ENCODE results near the gene SOX5. TPM values are rescaled to one million over a fixed set of nuclear protein-coding genes. Genes with fewer than 3 reads are reported as not detected.

Gene SOX5
- total RNA-seq, 8 experiments from 2014 or later = 2.3 to 23.5 (median 11.1) TPM

- no peaks in the 10 kb centered on the region for H3K4me1 ChIP-seq (replicated peaks in 1 of 2)
- WGBS, 10 experiments = 62 to 100% (median 92%) methylated on average over 1 to 2 of the region's 2 CpGs; no CpG with 5 or more reads in 1 of the 10 experiments
- ATAC-seq (replicated peaks in 6 of 8) = no peak
- H3K27ac ChIP-seq = no peak overlapping the region
- H3K4me3 ChIP-seq = no peak overlapping the region
- in situ Hi-C loops (cut with MboI; ENCODE audit: low pct_unique_long_range_greater_than_20kb in 2 of 9, low sequenced_read_pairs in 9 of 9, unreplicated experiment in 9 of 9) = no loop called here
These were observed 132.1 kb downstream of the SOX5 start for GRCh38 chr12:23817345-23817744.

GRCh38 chr12:23816394-23816851, 133.0 kb downstream of the SOX5 start:
- H3K4me3 ChIP-seq = no peak overlapping the region
- H3K4me1 ChIP-seq (replicated peaks in 1 of 2) = no peaks in the 10 kb centered on the region
- H3K27ac ChIP-seq = no peak overlapping the region
- no peak for ATAC-seq (replicated peaks in 6 of 8)
- in situ Hi-C loops (cut with MboI; ENCODE audit: low pct_unique_long_range_greater_than_20kb in 2 of 9, low sequenced_read_pairs in 9 of 9, unreplicated experiment in 9 of 9) = no loop called here
- 50 to 100% (median 90%) methylated on average over 1 to 3 of the region's 4 CpGs; no CpG with 5 or more reads in 4 of the 10 experiments for WGBS, 10 experiments

- WGBS, 10 experiments = 0 to 100% (median 92%) methylated on average over 1 to 3 of the region's 3 CpGs; no CpG with 5 or more reads in 2 of the 10 experiments
- Histone ChIP-seq H3K27ac (no peak overlapping the region), H3K4me1 (replicated peaks in 1 of 2) (no peaks in the 10 kb centered on the region), H3K4me3 (no peak overlapping the region)
- in situ Hi-C loops (cut with MboI; ENCODE audit: low pct_unique_long_range_greater_than_20kb in 2 of 9, low sequenced_read_pairs in 9 of 9, unreplicated experiment in 9 of 9) = no loop called here
- no peak for ATAC-seq (replicated peaks in 6 of 8)
These were observed 133.7 kb downstream of the SOX5 start for GRCh38 chr12:23815810-23816209.

GRCh38 chr12:23813206-23813605, 136.3 kb downstream of the SOX5 start:
- no peak for ATAC-seq (replicated peaks in 6 of 8)
- Histone ChIP-seq H3K4me3 (no peak overlapping the region), H3K27ac (no peak overlapping the region), H3K4me1 (replicated peaks in 1 of 2) (no peaks in the 10 kb centered on the region)
- 30 to 100% (median 89%) methylated on average over 1 to 3 of the region's 3 CpGs; no CpG with 5 or more reads in 1 of the 10 experiments for WGBS, 10 experiments
- in situ Hi-C loops (cut with MboI; ENCODE audit: low pct_unique_long_range_greater_than_20kb in 2 of 9, low sequenced_read_pairs in 9 of 9, unreplicated experiment in 9 of 9) = no loop called here

- in situ Hi-C loops (cut with MboI; ENCODE audit: low pct_unique_long_range_greater_than_20kb in 2 of 9, low sequenced_read_pairs in 9 of 9, unreplicated experiment in 9 of 9) = no loop called here
- H3K4me1 ChIP-seq (replicated peaks in 1 of 2) = no peaks in the 10 kb centered on the region
- no peak overlapping the region for H3K4me3 ChIP-seq
- no peak for ATAC-seq (replicated peaks in 6 of 8)
- 9 to 88% (median 71%) methylated on average over 1 to 3 of the region's 3 CpGs; no CpG with 5 or more reads in 2 of the 10 experiments for WGBS, 10 experiments
- H3K27ac ChIP-seq = no peak overlapping the region
These were observed 139.1 kb downstream of the SOX5 start for GRCh38 chr12:23810329-23810902.

GRCh38 chr12:23803540-23803939, 145.9 kb downstream of the SOX5 start:
- in situ Hi-C loops (cut with MboI; ENCODE audit: low pct_unique_long_range_greater_than_20kb in 2 of 9, low sequenced_read_pairs in 9 of 9, unreplicated experiment in 9 of 9) = no loop called here
- ATAC-seq (replicated peaks in 6 of 8) = peak in 3 of 8 experiments; percentile 6 to 53 (median 40)
- 50 to 82% (median 70%) methylated on average over 1 to 2 of the region's 2 CpGs; no CpG with 5 or more reads in 2 of the 10 experiments for WGBS, 10 experiments

GRCh38 chr12:23795494-23795893, 154.0 kb downstream of the SOX5 start:
- Histone ChIP-seq H3K4me3 (no peak overlapping the region), H3K27ac (no peak overlapping the region), H3K4me1 (replicated peaks in 1 of 2) (no peaks in the 10 kb centered on the region)
- peak in 1 of 8 experiments; percentile 78 for ATAC-seq (replicated peaks in 6 of 8)
- in situ Hi-C loops (cut with MboI; ENCODE audit: low pct_unique_long_range_greater_than_20kb in 2 of 9, low sequenced_read_pairs in 9 of 9, unreplicated experiment in 9 of 9) = no loop called here
- 0 to 100% (median 53%) methylated on average over 1 to 3 of the region's 3 CpGs; no CpG with 5 or more reads in 2 of the 10 experiments for WGBS, 10 experiments

More at GRCh38 chr12:23803540-23803939, 145.9 kb downstream of the SOX5 start:
- no peak overlapping the region for H3K27ac ChIP-seq
- H3K4me1 ChIP-seq (replicated peaks in 1 of 2) = peaks cover 0 to 4% of the 10 kb centered on the region in 2 donors
- no peak overlapping the region for H3K4me3 ChIP-seq

GRCh38 chr12:23781118-23781517, 168.4 kb downstream of the SOX5 start:
- Histone ChIP-seq H3K27ac (no peak overlapping the region), H3K4me3 (no peak overlapping the region), H3K4me1 (replicated peaks in 1 of 2) (no peaks in the 10 kb centered on the region)
- no peak for ATAC-seq (replicated peaks in 6 of 8)
- 17 to 100% (median 100%) methylated on average over 1 of the region's 1 CpG; no CpG with 5 or more reads in 3 of the 10 experiments for WGBS, 10 experiments
- in situ Hi-C loops (cut with MboI; ENCODE audit: low pct_unique_long_range_greater_than_20kb in 2 of 9, low sequenced_read_pairs in 9 of 9, unreplicated experiment in 9 of 9) = no loop called here

- H3K27ac ChIP-seq = no peak overlapping the region
- no peak overlapping the region for H3K4me3 ChIP-seq
- H3K4me1 ChIP-seq (replicated peaks in 1 of 2) = no peaks in the 10 kb centered on the region
- no peak for ATAC-seq (replicated peaks in 6 of 8)
- in situ Hi-C loops (cut with MboI; ENCODE audit: low pct_unique_long_range_greater_than_20kb in 2 of 9, low sequenced_read_pairs in 9 of 9, unreplicated experiment in 9 of 9) = no loop called here
- 25 to 100% (median 86%) methylated on average over 1 to 2 of the region's 2 CpGs; no CpG with 5 or more reads in 2 of the 10 experiments for WGBS, 10 experiments
These were observed 174.3 kb downstream of the SOX5 start for GRCh38 chr12:23775208-23775607.

GRCh38 chr12:23771240-23771949, 178.1 kb downstream of the SOX5 start:
- no peak for ATAC-seq (replicated peaks in 6 of 8)
- H3K27ac ChIP-seq = no peak overlapping the region
- in situ Hi-C loops (cut with MboI; ENCODE audit: low pct_unique_long_range_greater_than_20kb in 2 of 9, low sequenced_read_pairs in 9 of 9, unreplicated experiment in 9 of 9) = no loop called here
- 17 to 100% (median 88%) methylated on average over 1 to 5 of the region's 5 CpGs; no CpG with 5 or more reads in 1 of the 10 experiments for WGBS, 10 experiments
- no peak overlapping the region for H3K4me3 ChIP-seq
- no peaks in the 10 kb centered on the region for H3K4me1 ChIP-seq (replicated peaks in 1 of 2)

GRCh38 chr12:23770202-23770938, 179.1 kb downstream of the SOX5 start:
- H3K27ac ChIP-seq = no peak overlapping the region
- H3K4me3 ChIP-seq = no peak overlapping the region
- no peaks in the 10 kb centered on the region for H3K4me1 ChIP-seq (replicated peaks in 1 of 2)

GRCh38 chr12:23767834-23768233, 181.6 kb downstream of the SOX5 start:
- no peak overlapping the region for H3K4me3 ChIP-seq
- ATAC-seq (replicated peaks in 6 of 8) = no peak
- H3K4me1 ChIP-seq (replicated peaks in 1 of 2) = peaks cover 6 to 7% of the 10 kb centered on the region in 2 donors
- H3K27ac ChIP-seq = no peak overlapping the region
- in situ Hi-C loops (cut with MboI; ENCODE audit: low pct_unique_long_range_greater_than_20kb in 2 of 9, low sequenced_read_pairs in 9 of 9, unreplicated experiment in 9 of 9) = no loop called here
- WGBS, 10 experiments = 21 to 100% (median 90%) methylated on average over 1 to 2 of the region's 2 CpGs; no CpG with 5 or more reads in 1 of the 10 experiments

More at GRCh38 chr12:23770202-23770938, 179.1 kb downstream of the SOX5 start:
- in situ Hi-C loops (cut with MboI; ENCODE audit: low pct_unique_long_range_greater_than_20kb in 2 of 9, low sequenced_read_pairs in 9 of 9, unreplicated experiment in 9 of 9) = no loop called here
- WGBS, 10 experiments = 17 to 100% (median 75%) methylated on average over 1 to 3 of the region's 3 CpGs; no CpG with 5 or more reads in 1 of the 10 experiments
- no peak for ATAC-seq (replicated peaks in 6 of 8)

GRCh38 chr12:23763724-23764123, 185.7 kb downstream of the SOX5 start:
- H3K27ac ChIP-seq = no peak overlapping the region
- in situ Hi-C loops (cut with MboI; ENCODE audit: low pct_unique_long_range_greater_than_20kb in 2 of 9, low sequenced_read_pairs in 9 of 9, unreplicated experiment in 9 of 9) = no loop called here
- peaks cover 6 to 7% of the 10 kb centered on the region in 2 donors for H3K4me1 ChIP-seq (replicated peaks in 1 of 2)
- peak in 5 of 8 experiments; percentile 39 to 88 (median 44) for ATAC-seq (replicated peaks in 6 of 8)
- 0 to 100% (median 67%) methylated on average over 1 of the region's 1 CpG; no CpG with 5 or more reads in 1 of the 10 experiments for WGBS, 10 experiments
- H3K4me3 ChIP-seq = no peak overlapping the region
